Loucy (cell line): ENCODE results near the gene TRIM41.
"Not testable (repeated sequence)": the region's sequence is repeated elsewhere in the genome, so short reads cannot be mapped to it uniquely, and the experiment has no call there.

Experiments used
- EZH2phosphoT487 ChIP-seq: fragments of 200-600 bp; IDR thresholded peaks from 2 replicates; pipeline ENCODE4 v1.6.1; 2018; ENCODE audit warnings: antibody characterized with exemption, mild to moderate bottlenecking, moderate library complexity, borderline replicate concordance
- TF ChIP-seq, protein P1 (sequence below): fragments of 200-600 bp; sonication (generic); conservative IDR thresholded peaks from 2 replicates; pipeline ENCODE4 v1.5.1; 2014; ENCODE audit warnings: mild to moderate bottlenecking, antibody characterized with exemption, low read length

DNA sequence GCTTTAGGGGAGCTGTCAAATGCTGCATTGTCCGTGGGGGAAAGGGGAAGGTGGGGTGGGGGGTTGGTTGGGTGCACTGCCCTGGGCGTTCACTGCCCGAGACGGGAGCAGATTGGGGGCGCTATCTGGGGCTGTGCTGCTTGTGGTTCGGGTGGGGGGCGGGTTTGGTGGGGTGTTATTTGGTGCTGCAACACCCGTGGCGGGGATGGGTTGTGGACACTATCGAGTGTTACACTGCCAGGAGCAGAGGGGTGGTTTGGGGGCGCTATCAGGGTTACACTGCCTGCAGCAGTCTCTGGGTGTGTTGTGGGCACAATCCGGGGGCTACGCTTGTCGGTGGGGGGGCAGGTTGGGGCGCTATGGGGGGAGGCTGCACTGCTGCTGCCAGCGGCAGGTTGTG is 59.3 kb downstream of the TRIM41 start:
- TF ChIP-seq, protein P1, sequence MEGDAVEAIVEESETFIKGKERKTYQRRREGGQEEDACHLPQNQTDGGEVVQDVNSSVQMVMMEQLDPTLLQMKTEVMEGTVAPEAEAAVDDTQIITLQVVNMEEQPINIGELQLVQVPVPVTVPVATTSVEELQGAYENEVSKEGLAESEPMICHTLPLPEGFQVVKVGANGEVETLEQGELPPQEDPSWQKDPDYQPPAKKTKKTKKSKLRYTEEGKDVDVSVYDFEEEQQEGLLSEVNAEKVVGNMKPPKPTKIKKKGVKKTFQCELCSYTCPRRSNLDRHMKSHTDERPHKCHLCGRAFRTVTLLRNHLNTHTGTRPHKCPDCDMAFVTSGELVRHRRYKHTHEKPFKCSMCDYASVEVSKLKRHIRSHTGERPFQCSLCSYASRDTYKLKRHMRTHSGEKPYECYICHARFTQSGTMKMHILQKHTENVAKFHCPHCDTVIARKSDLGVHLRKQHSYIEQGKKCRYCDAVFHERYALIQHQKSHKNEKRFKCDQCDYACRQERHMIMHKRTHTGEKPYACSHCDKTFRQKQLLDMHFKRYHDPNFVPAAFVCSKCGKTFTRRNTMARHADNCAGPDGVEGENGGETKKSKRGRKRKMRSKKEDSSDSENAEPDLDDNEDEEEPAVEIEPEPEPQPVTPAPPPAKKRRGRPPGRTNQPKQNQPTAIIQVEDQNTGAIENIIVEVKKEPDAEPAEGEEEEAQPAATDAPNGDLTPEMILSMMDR: not testable (repeated sequence)
- TF ChIP-seq EZH2phosphoT487: not testable (repeated sequence)
